Activated CD4-positive, alpha-beta memory T cell treated with anti-CD3 and anti-CD28 coated beads for 36 hours (primary cell): ENCODE measurements around the gene SHH. TPM values are rescaled to one million over a fixed set of nuclear protein-coding genes. Genes with fewer than 3 reads are reported as not detected.

ENCODE experiments used
- CTCF ChIA-PET: fragments of 350-600 bp; sonication (Branson Sonifier 250); formaldehyde crosslinking; loops from one replicate; lab custom pipeline; 2021; ENCODE audit warnings: antibody characterized with exemption, inconsistent platforms; lab: Charles Lee
- POLR2A ChIA-PET: fragments of 350-600 bp; sonication (Branson Sonifier 250); formaldehyde crosslinking; loops from one replicate; lab custom pipeline; 2021; ENCODE audit warnings: antibody characterized with exemption; lab: Charles Lee
- DNase-seq: peaks from one replicate; pipeline ENCODE4 v3.0.0-alpha.2; 2020
- H3K27ac Mint-ChIP-seq: one replicate; pipeline ENCODE4 v1.8.0; 2021; ENCODE audit warnings: mixed read lengths
- H3K27me3 Mint-ChIP-seq: one replicate; pipeline ENCODE4 v1.8.0; 2021; ENCODE audit warnings: mixed read lengths
- H3K36me3 Mint-ChIP-seq: one replicate; pipeline ENCODE4 v1.8.0; 2021; ENCODE audit warnings: mixed read lengths
- H3K4me1 Mint-ChIP-seq: one replicate; pipeline ENCODE4 v1.8.0; 2021; ENCODE audit warnings: low read depth, mixed read lengths
- H3K4me3 Mint-ChIP-seq: one replicate; pipeline ENCODE4 v1.8.0; 2021; ENCODE audit warnings: mild to moderate bottlenecking, mixed read lengths
- H3K9me3 Mint-ChIP-seq: one replicate; pipeline ENCODE4 v1.8.0; 2021; ENCODE audit warnings: mixed read lengths
- intact Hi-C: fragments of 100-400 bp; cut with micrococcal nuclease; formaldehyde crosslinking; loops from one replicate; pipeline ENCODE4 v1.15.1; 2023
- total RNA-seq, 2 experiments: library from RNA; stranded (reverse); gene quantifications; one replicate each; pipeline ENCODE4 v1.2.3, GENCODE V29; 2021

SHH gene
- total RNA-seq, 2 experiments from 2014 or later, result not detected

- ChIA-PET CTCF (interaction anchor here (1.3 kb wide), 1 partner anchor 659 kb away, joined by 5 read pairs; no protein-coding TSS in a partner anchor), POLR2A (no interaction called here)
- Mint-ChIP-seq H3K9me3 (peaks cover 2% of the 10 kb centered on the region), H3K4me1 (peaks cover 17% of the 10 kb centered on the region), H3K27me3 (peaks cover 48% of the 10 kb centered on the region), H3K4me3 (no peak overlapping the region), H3K36me3 (no peaks in the 10 kb centered on the region), H3K27ac (no peak overlapping the region)
- intact Hi-C loops, result loop anchor here (1.0 to 5.0 kb wide), 2 partner anchors 661 to 1003 kb away; no protein-coding TSS in a partner anchor
- no peak for DNase-seq
These were observed 2.3 kb upstream of the SHH start for GRCh38 chr7:155814316-155815276.

GRCh38 chr7:155813546-155814315 is 1.5 kb upstream of the SHH start:
- POLR2A ChIA-PET, result no interaction called here
- Mint-ChIP-seq H3K4me3 (no peak overlapping the region), H3K9me3 (peaks cover 2% of the 10 kb centered on the region), H3K27ac (no peak overlapping the region), H3K36me3 (no peaks in the 10 kb centered on the region), H3K27me3 (peaks cover 52% of the 10 kb centered on the region), H3K4me1 (peaks cover 20% of the 10 kb centered on the region)
- no peak for DNase-seq
- intact Hi-C loops, result loop anchor here (5.0 kb wide), 1 partner anchor 1004 kb away; no protein-coding TSS in a partner anchor
- CTCF ChIA-PET, result interaction anchor here (1.3 kb wide), 1 partner anchor 660 kb away, joined by 5 read pairs; no protein-coding TSS in a partner anchor

GRCh38 chr7:155813125-155813524 is 862 bp upstream of the SHH start:
- Mint-ChIP-seq H3K27ac (no peak overlapping the region), H3K4me3 (no peak overlapping the region), H3K36me3 (no peaks in the 10 kb centered on the region), H3K9me3 (peaks cover 2% of the 10 kb centered on the region), H3K4me1 (peaks cover 20% of the 10 kb centered on the region), H3K27me3 (peaks cover 52% of the 10 kb centered on the region)
- no peak for DNase-seq
- ChIA-PET CTCF (interaction anchor here (1.2 kb wide), 1 partner anchor 640 kb away, joined by 3 read pairs; no protein-coding TSS in a partner anchor), POLR2A (no interaction called here)
- intact Hi-C loops, result loop anchor here (5.0 kb wide), 1 partner anchor 1004 kb away; no protein-coding TSS in a partner anchor

GRCh38 chr7:155811560-155811894 is 736 bp downstream of the SHH start:
- ChIA-PET CTCF (interaction anchor here (0.5 to 0.6 kb wide), 2 partner anchors 13 to 405 kb away, joined by 3 read pairs; no protein-coding TSS in a partner anchor), POLR2A (interaction anchor here (0.5 kb wide), 1 partner anchor 26 kb away, joined by 3 read pairs; no protein-coding TSS in a partner anchor)
- intact Hi-C loops, result loop anchor here (5.0 kb wide), 1 partner anchor 1006 kb away; no protein-coding TSS in a partner anchor
- no peak overlapping the region for H3K4me3 Mint-ChIP-seq
- H3K36me3 Mint-ChIP-seq, result no peaks in the 10 kb centered on the region
- peaks cover 64% of the 10 kb centered on the region for H3K27me3 Mint-ChIP-seq
- DNase-seq, result no peak
- no peak overlapping the region for H3K27ac Mint-ChIP-seq
- no peaks in the 10 kb centered on the region for H3K9me3 Mint-ChIP-seq
- H3K4me1 Mint-ChIP-seq, result peaks cover 28% of the 10 kb centered on the region

- H3K27me3 Mint-ChIP-seq, result peaks cover 68% of the 10 kb centered on the region
- H3K4me1 Mint-ChIP-seq, result peaks cover 28% of the 10 kb centered on the region
- H3K9me3 Mint-ChIP-seq, result no peaks in the 10 kb centered on the region
- no peaks in the 10 kb centered on the region for H3K36me3 Mint-ChIP-seq
- H3K4me3 Mint-ChIP-seq, result no peak overlapping the region
- intact Hi-C loops, result loop anchor here (5.0 kb wide), 1 partner anchor 1006 kb away; no protein-coding TSS in a partner anchor
- ChIA-PET POLR2A (interaction anchor here (0.5 kb wide), 1 partner anchor 26 kb away, joined by 3 read pairs; no protein-coding TSS in a partner anchor), CTCF (interaction anchor here (0.6 kb wide), 1 partner anchor 406 kb away, joined by 3 read pairs; no protein-coding TSS in a partner anchor)
- H3K27ac Mint-ChIP-seq, result no peak overlapping the region
- no peak for DNase-seq
These were observed 1.3 kb downstream of the SHH start for GRCh38 chr7:155810770-155811559.

- intact Hi-C loops, result loop anchor here (5.0 kb wide), 4 partner anchors 353 to 1202 kb away; partner anchors contain the start of genes EN2 and MNX1
- Mint-ChIP-seq H3K4me3 (no peak overlapping the region), H3K27me3 (peaks cover 66% of the 10 kb centered on the region), H3K27ac (no peak overlapping the region), H3K36me3 (no peaks in the 10 kb centered on the region), H3K4me1 (peaks cover 24% of the 10 kb centered on the region), H3K9me3 (no peaks in the 10 kb centered on the region)
- no peak for DNase-seq
- CTCF ChIA-PET, result no interaction called here
- POLR2A ChIA-PET, result no interaction called here
These were observed 2.1 kb downstream of the SHH start for GRCh38 chr7:155809947-155810769.

GRCh38 chr7:155809332-155809946 is 2.8 kb downstream of the SHH start:
- H3K4me1 Mint-ChIP-seq, result peaks cover 25% of the 10 kb centered on the region
- ChIA-PET CTCF (no interaction called here), POLR2A (no interaction called here)
- intact Hi-C loops, result loop anchor here (5.0 kb wide), 3 partner anchors 352 to 1203 kb away; partner anchors contain the start of genes EN2 and MNX1
- no peak overlapping the region for H3K27ac Mint-ChIP-seq
- no peaks in the 10 kb centered on the region for H3K36me3 Mint-ChIP-seq
- H3K9me3 Mint-ChIP-seq, result no peaks in the 10 kb centered on the region
- H3K27me3 Mint-ChIP-seq, result peaks cover 67% of the 10 kb centered on the region
- H3K4me3 Mint-ChIP-seq, result no peak overlapping the region
- DNase-seq, result no peak

GRCh38 chr7:155808549-155809331 is 3.5 kb downstream of the SHH start:
- H3K36me3 Mint-ChIP-seq, result no peaks in the 10 kb centered on the region
- H3K4me3 Mint-ChIP-seq, result no peak overlapping the region
- H3K27me3 Mint-ChIP-seq, result peaks cover 66% of the 10 kb centered on the region
- H3K27ac Mint-ChIP-seq, result no peak overlapping the region
- peaks cover 29% of the 10 kb centered on the region for H3K4me1 Mint-ChIP-seq
- intact Hi-C loops, result loop anchor here (5.0 kb wide), 3 partner anchors 351 to 1204 kb away; partner anchors contain the start of genes EN2 and MNX1
- no peaks in the 10 kb centered on the region for H3K9me3 Mint-ChIP-seq
- POLR2A ChIA-PET, result no interaction called here
- CTCF ChIA-PET, result interaction anchor here (0.7 kb wide), 1 partner anchor 102 kb away, joined by 3 read pairs; no protein-coding TSS in a partner anchor
- DNase-seq, result no peak

GRCh38 chr7:155807789-155808548 is 4.3 kb downstream of the SHH start:
- no peak overlapping the region for H3K4me3 Mint-ChIP-seq
- H3K4me1 Mint-ChIP-seq, result peaks cover 34% of the 10 kb centered on the region
- POLR2A ChIA-PET, result no interaction called here

More at GRCh38 chr7:155807789-155808548, 4.3 kb downstream of the SHH start:
- intact Hi-C loops, result loop anchor here (5.0 kb wide), 3 partner anchors 351 to 1204 kb away; partner anchors contain the start of genes EN2 and MNX1
- H3K27ac Mint-ChIP-seq, result no peak overlapping the region
- no peak for DNase-seq
- CTCF ChIA-PET, result interaction anchor here (0.7 kb wide), 1 partner anchor 101 kb away, joined by 3 read pairs; no protein-coding TSS in a partner anchor
- H3K27me3 Mint-ChIP-seq, result peaks cover 66% of the 10 kb centered on the region
- no peaks in the 10 kb centered on the region for H3K36me3 Mint-ChIP-seq
- H3K9me3 Mint-ChIP-seq, result no peaks in the 10 kb centered on the region
